ENCODE measurements around the gene TMEM235.

DNA sequence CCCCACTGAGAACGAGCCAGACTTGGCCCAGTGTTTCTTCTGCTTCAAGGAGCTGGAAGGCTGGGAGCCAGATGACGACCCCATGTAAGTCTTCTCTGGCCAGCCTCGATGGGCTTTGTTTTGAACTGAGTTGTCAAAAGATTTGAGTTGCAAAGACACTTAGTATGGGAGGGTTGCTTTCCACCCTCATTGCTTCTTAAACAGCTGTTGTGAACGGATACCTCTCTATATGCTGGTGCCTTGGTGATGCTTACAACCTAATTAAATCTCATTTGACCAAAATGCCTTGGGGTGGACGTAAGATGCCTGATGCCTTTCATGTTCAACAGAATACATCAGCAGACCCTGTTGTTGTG lies 16.7 kb upstream of the TMEM235 start:
- TF ChIP-seq CTCF (IDR thresholded peaks at IDR 0.05) (no peak), POLR2A (IDR thresholded peaks at IDR 0.05) (no peak)

Measured in heart left ventricle (tissue), 13 donors.